ENCODE data around the gene GABBR2. TPM values are rescaled to one million over a fixed set of nuclear protein-coding genes. Genes with fewer than 3 reads are reported as not detected.

The GABBR2 gene
- total RNA-seq, 1 donor from 2014 or later: 42.7 TPM

- DNase-seq: no peak
Measured at GRCh38 chr9:98625728-98626127, 83.0 kb downstream of the GABBR2 start.

GRCh38 chr9:98619788-98620187, 88.9 kb downstream of the GABBR2 start:
- no peak for DNase-seq

GRCh38 chr9:98615633-98616032, 93.1 kb downstream of the GABBR2 start:
- DNase-seq: no peak

- DNase-seq: no peak
Measured at GRCh38 chr9:98614941-98615340, 93.8 kb downstream of the GABBR2 start.

DNA sequence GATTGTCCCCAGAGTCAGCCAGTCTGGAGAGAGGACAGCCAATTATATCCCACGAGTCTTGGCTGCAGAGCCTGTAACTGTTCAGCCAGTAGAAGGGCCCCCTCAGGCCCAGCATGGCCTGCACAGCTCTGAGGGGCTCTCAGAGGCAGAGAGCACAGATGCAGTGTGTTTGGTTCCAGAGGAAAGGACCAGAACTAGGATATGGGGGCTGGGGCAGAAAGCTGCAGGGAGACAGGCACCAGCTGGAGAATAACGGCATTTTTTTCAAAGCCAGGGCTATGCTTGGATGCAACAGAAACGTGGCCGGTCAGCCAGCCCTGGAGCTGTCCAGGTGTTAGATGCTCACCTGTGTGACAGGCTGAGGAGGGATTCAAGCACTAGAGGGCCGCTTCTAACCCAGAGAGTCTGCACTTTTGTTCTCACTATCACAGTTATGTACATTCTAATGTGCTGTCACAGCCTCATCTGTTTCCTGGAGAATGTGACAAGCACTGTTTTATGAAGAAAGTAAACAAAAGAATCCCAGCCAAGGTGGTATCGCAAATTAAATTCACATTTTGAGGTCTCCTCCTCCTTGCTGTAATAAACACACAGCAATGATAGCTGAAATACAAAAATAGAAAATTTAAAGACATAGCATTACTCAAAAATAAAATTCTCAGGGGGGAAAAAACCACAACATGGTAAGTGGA, 96.5 kb downstream of the GABBR2 start:
- DNase-seq: no peak

DNA sequence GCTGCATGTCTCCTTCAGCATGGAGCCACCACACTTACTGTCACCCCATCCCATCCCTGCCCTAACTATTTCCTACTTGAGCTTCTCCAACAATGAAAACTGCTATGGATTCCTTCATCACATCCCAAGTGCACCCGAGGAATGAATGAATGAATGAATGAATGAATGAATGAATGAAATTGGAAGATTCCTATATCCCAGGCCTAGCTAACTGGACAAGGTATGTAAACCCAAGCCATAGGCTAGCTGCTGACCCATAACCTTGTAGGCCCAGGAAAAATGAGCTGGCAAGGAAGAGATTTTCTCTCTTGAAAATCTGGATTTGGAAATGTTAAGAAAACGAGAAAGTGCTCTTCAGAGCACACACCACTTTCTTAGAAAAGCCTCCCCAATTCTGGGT, 97.4 kb downstream of the GABBR2 start:
- no peak for DNase-seq

DNA sequence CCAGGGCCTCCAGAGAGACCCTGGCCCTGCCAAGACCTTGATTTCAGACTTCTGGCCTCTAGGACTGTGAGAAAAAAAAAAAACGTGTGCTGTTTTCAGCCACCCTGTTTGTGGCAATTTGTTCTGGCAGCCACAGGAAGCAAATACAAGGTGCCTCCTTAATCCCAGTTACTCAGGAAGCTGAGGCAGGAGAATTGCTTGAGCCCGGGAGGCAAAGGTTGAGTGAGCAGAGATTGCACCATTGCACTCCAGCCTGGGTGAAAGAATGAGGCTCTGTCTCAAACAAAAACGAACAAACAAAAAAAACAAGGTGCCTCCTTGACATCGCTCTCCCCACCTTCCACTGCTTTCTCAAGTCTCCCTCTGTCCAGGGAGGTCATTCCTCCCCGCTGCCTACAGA, 98.0 kb downstream of the GABBR2 start:
- DNase-seq: no peak

DNA sequence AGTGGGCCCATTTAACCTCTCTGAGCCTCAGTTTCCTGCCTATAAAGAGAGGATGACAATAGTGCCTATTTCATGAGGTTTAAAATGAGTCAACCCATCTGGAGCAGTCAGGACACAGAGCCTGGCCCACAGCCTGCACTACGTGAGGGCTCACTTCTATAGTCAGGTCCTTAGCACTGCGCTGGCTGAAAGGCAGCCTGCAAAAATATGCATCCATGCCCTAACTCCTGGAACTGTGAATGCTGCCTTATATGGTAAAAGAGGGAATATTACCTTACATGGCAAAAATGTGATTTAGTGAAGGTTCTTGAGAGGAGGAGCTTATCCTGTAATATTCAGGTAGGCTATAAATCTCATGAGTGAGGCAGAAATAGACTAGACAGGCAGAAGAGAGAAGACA, 98.5 kb downstream of the GABBR2 start:
- no peak for DNase-seq

DNA sequence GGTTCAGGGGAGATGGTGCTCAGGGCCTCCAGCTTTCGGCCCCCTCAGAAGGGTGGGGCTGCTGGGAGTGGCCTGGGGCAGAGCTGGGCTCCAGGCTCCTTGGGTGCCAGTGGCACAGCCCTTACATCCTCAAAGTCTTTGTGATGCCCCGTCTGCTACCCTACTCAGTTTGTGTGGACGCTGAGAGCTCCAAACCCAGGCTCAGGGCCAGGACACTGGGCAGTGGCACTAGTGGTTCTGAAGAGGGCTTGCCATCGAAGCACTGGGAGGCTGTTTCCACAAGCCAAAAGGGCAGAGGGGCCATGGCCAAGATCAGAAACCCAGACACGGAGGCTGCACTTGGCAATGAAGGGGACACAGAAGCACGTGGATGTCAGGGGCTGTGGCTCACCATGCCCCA, 99.1 kb downstream of the GABBR2 start:
- DNase-seq: no peak

DNA sequence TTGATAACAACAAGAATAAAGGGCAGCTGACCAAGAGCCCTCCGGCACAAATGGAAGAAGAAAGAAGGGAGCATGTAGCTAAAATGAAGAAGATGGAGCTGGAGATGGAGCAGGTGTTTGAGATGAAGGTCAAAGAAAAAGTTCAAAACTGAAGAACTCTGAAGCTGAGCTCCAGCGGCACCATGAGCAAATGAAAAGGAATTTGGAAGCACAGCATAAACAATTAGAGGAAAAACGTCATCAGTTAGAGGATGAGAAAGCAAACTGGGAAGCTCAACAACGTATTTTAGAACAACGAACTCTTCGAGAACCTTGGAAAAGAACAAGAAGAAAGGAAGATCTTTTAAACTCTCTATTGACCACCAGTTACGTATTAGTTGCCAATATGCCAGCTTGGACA, 100.9 kb downstream of the GABBR2 start:
- DNase-seq: no peak

DNA sequence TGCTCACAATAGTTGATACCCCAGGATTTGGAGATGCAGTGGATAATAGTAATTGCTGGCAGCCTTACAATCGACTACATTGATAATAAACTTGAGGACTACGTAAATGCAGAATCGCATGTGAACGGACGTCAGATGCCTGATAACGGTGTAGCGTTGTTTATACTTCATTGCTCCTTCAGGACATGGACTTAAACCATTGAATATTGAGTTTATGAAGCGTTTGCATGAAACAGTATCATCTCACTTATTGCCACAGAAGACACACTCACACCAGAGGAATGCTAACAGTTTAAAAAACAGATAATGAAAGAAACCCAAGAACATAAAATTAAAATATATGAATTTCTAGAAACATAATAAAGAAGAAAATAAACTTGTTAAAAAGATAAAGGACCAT, 101.6 kb downstream of the GABBR2 start:
- DNase-seq: no peak

GRCh38 chr9:98606730-98607129, 102.0 kb downstream of the GABBR2 start:
- DNase-seq: no peak

DNA sequence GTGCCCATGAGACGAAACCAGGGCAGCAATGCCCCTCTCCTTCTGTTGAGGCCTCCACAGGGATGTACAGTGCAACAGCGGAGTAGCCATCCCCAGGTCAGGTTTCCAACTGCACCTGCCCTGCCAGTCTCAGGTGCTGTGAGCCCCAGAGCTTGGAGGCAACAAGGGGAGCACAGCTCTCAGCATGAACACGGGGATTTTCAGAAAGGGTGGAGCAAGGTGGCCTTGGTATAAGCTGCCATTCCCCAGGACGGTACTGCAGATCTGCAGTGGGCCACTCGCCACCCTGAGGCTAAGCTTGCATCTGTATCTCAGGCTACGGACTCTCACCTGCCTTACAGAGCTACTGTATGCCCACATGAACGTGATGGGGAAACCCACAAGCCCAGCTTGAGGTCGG, 103.6 kb downstream of the GABBR2 start:
- DNase-seq: no peak

GRCh38 chr9:98603821-98604383, 104.8 kb downstream of the GABBR2 start:
- DNase-seq: peak; percentile 53

DNA sequence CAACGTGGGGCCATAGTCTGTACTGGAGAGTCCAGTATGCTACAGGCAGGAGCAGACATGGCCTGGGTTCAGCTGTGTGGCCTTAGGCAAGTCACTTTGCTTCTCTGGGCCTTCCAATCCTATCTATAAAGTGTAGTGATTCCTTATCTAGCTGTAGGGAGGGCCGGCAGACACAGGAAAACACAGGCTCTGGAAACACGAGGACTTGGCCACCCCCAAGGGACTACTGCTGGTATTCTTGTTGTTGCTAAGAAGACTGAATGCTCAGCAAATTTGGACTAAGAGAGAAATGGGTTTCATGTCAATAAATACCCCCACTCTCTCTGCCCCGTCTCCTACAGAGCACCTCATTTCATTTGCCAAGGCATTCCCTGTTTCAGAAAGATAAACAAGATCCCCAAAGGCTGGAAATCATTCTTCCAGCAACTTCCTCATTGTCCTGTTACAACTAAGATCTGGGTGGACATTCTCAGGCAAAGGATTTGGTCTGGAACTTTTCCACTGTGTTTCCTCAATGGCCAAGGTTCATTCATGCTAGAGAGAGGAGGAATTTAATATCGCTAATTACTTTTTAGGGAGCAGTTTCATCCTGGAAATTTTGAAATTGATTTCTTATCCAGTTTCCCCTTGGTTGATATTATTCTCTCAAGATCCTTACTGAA, 105.8 kb downstream of the GABBR2 start:
- DNase-seq: no peak

- no peak for DNase-seq
Measured at GRCh38 chr9:98600631-98601030, 108.1 kb downstream of the GABBR2 start.

DNA sequence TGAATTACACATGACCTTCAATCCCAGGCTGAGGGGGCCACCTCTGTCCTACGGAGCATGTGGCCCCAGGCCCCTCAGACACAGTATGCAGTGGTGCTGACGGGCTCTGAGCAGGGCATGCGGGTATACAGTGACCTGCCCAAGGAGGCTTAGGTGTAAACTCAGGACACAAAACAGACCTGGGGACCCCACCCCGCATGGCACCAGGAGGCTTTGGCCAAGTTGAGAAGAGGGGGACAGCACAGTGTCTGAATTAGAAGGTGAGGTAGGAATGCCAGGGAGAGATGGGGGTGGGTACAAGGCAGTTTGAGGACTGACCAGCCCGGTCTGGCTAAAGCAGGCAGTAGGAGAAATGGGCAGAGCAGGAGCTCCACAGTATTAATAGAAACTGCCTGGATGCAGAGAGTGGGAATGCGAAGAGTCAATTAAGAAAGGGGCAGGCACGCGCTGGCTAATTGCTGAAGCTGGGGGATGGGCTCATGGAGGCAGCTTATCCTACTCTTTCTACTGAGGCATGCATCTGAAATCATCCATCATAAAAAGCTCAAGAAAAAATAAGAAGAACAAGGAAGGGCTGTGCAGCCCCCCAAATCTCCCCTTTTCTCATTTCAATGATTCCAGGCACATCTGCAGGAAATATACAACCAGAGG, 109.0 kb downstream of the GABBR2 start:
- DNase-seq: no peak

GRCh38 chr9:98598861-98599260, 109.9 kb downstream of the GABBR2 start:
- DNase-seq: no peak

DNA sequence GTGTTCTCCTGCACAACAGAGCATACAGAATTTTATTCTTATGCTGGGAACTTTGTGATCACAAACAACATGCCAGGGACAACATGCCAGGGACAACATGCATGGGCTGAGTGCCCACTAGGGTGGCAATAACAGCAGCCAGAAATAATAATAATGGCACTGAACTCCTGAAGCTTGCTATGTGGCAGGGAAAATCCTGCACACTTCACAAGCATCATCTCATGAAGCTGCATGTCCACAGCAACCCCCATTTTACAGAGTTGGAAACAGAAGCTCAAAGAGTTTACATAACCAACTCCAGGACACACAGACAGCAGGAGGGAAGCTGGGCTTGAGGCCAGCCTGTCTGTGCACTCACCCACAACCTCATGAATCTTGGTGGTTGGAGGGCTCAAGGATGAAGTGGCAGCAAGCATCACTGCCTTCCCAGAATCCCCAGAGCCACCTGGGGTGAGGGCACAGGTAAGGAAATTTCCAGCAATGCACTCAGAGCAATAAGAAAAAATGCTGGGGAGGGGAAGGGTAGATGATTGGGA, 111.4 kb downstream of the GABBR2 start:
- no peak for DNase-seq

GRCh38 chr9:98596486-98596885, 112.2 kb downstream of the GABBR2 start:
- DNase-seq: no peak

- DNase-seq: no peak
Measured at GRCh38 chr9:98594546-98595160, 114.1 kb downstream of the GABBR2 start.

GRCh38 chr9:98593354-98594253, 115.1 kb downstream of the GABBR2 start:
- no peak for DNase-seq

Data from occipital lobe (tissue), 2 donors.